Activated CD4-positive, alpha-beta memory T cell treated with anti-CD3 and anti-CD28 coated beads for 36 hours (primary cell): ENCODE data around the gene GOLGB1. TPM values are rescaled to one million over a fixed set of nuclear protein-coding genes. Genes with fewer than 3 reads are reported as not detected.
A peak's percentile ranks its signal among the peaks of the same experiment; 100 is the strongest.

Source experiments
- CTCF ChIA-PET: fragments of 350-600 bp; sonication (Branson Sonifier 250); formaldehyde crosslinking; loops from one replicate; lab custom pipeline; 2021; ENCODE audit warnings: antibody characterized with exemption, inconsistent platforms; lab: Charles Lee
- POLR2A ChIA-PET: fragments of 350-600 bp; sonication (Branson Sonifier 250); formaldehyde crosslinking; loops from one replicate; lab custom pipeline; 2021; ENCODE audit warnings: antibody characterized with exemption; lab: Charles Lee
- DNase-seq: peaks from one replicate; pipeline ENCODE4 v3.0.0-alpha.2; 2020
- H3K27ac Mint-ChIP-seq: one replicate; pipeline ENCODE4 v1.8.0; 2021; ENCODE audit warnings: mixed read lengths
- H3K27me3 Mint-ChIP-seq: one replicate; pipeline ENCODE4 v1.8.0; 2021; ENCODE audit warnings: mixed read lengths
- H3K36me3 Mint-ChIP-seq: one replicate; pipeline ENCODE4 v1.8.0; 2021; ENCODE audit warnings: mixed read lengths
- H3K4me1 Mint-ChIP-seq: one replicate; pipeline ENCODE4 v1.8.0; 2021; ENCODE audit warnings: low read depth, mixed read lengths
- H3K4me3 Mint-ChIP-seq: one replicate; pipeline ENCODE4 v1.8.0; 2021; ENCODE audit warnings: mild to moderate bottlenecking, mixed read lengths
- H3K9me3 Mint-ChIP-seq: one replicate; pipeline ENCODE4 v1.8.0; 2021; ENCODE audit warnings: mixed read lengths
- intact Hi-C: fragments of 100-400 bp; cut with micrococcal nuclease; formaldehyde crosslinking; loops from one replicate; pipeline ENCODE4 v1.15.1; 2023
- total RNA-seq, 2 experiments: library from RNA; stranded (reverse); gene quantifications; one replicate each; pipeline ENCODE4 v1.2.3, GENCODE V29; 2021

GOLGB1 gene
- total RNA-seq, 2 experiments from 2014 or later: 22.7 to 26.0 TPM

GRCh38 chr3:121649645-121650044 is 99.9 kb downstream of the GOLGB1 start:
- peaks cover 35% of the 10 kb centered on the region for H3K4me1 Mint-ChIP-seq
- CTCF ChIA-PET: no interaction called here
- intact Hi-C loops: no loop called here
- no peaks in the 10 kb centered on the region for H3K27me3 Mint-ChIP-seq
- POLR2A ChIA-PET: no interaction called here
- H3K36me3 Mint-ChIP-seq: peaks cover 49% of the 10 kb centered on the region
- H3K27ac Mint-ChIP-seq: no peak overlapping the region
- H3K9me3 Mint-ChIP-seq: no peaks in the 10 kb centered on the region
- H3K4me3 Mint-ChIP-seq: no peak overlapping the region
- no peak for DNase-seq

GRCh38 chr3:121648219-121648958 is 101.2 kb downstream of the GOLGB1 start:
- no peaks in the 10 kb centered on the region for H3K9me3 Mint-ChIP-seq
- no peak overlapping the region for H3K4me3 Mint-ChIP-seq
- ChIA-PET POLR2A (no interaction called here), CTCF (interaction anchor here (1.2 kb wide), 1 partner anchor 103 kb away, joined by 3 read pairs; the partner anchor contains the start of gene POLQ)
- no peak overlapping the region for H3K27ac Mint-ChIP-seq
- peaks cover 56% of the 10 kb centered on the region for H3K36me3 Mint-ChIP-seq
- no peak for DNase-seq
- no peaks in the 10 kb centered on the region for H3K27me3 Mint-ChIP-seq
- intact Hi-C loops: no loop called here
- peaks cover 24% of the 10 kb centered on the region for H3K4me1 Mint-ChIP-seq

- H3K4me1 Mint-ChIP-seq: peaks cover 18% of the 10 kb centered on the region
- no peaks in the 10 kb centered on the region for H3K27me3 Mint-ChIP-seq
- CTCF ChIA-PET: no interaction called here
- H3K4me3 Mint-ChIP-seq: no peak overlapping the region
- H3K9me3 Mint-ChIP-seq: no peaks in the 10 kb centered on the region
- intact Hi-C loops: no loop called here
- no peak overlapping the region for H3K27ac Mint-ChIP-seq
- POLR2A ChIA-PET: no interaction called here
- DNase-seq: no peak
- H3K36me3 Mint-ChIP-seq: peaks cover 56% of the 10 kb centered on the region
These were observed 104.5 kb downstream of the GOLGB1 start for GRCh38 chr3:121645054-121645453.

- no peak overlapping the region for H3K4me3 Mint-ChIP-seq
- H3K36me3 Mint-ChIP-seq: peaks cover 59% of the 10 kb centered on the region
- ChIA-PET CTCF (no interaction called here), POLR2A (no interaction called here)
- intact Hi-C loops: no loop called here
- H3K27me3 Mint-ChIP-seq: no peaks in the 10 kb centered on the region
- H3K9me3 Mint-ChIP-seq: no peaks in the 10 kb centered on the region
- peak overlapping the region; percentile 23 for H3K27ac Mint-ChIP-seq
- H3K4me1 Mint-ChIP-seq: peaks cover 15% of the 10 kb centered on the region
- no peak for DNase-seq
These were observed 106.8 kb downstream of the GOLGB1 start for GRCh38 chr3:121642601-121643314.

GRCh38 chr3:121641127-121641526 is 108.4 kb downstream of the GOLGB1 start:
- Mint-ChIP-seq H3K27ac (peak overlapping the region; percentile 20), H3K36me3 (peaks cover 66% of the 10 kb centered on the region), H3K4me1 (peaks cover 15% of the 10 kb centered on the region), H3K4me3 (no peak overlapping the region), H3K9me3 (no peaks in the 10 kb centered on the region), H3K27me3 (no peaks in the 10 kb centered on the region)
- POLR2A ChIA-PET: interaction anchor here (0.6 kb wide), 1 partner anchor 40 kb away, joined by 3 read pairs; no protein-coding TSS in a partner anchor
- DNase-seq: no peak
- CTCF ChIA-PET: no interaction called here
- intact Hi-C loops: no loop called here

- Mint-ChIP-seq H3K4me1 (peaks cover 15% of the 10 kb centered on the region), H3K27me3 (no peaks in the 10 kb centered on the region), H3K27ac (no peak overlapping the region), H3K9me3 (no peaks in the 10 kb centered on the region), H3K36me3 (peaks cover 66% of the 10 kb centered on the region), H3K4me3 (no peak overlapping the region)
- ChIA-PET CTCF (no interaction called here), POLR2A (interaction anchor here (0.7 to 0.9 kb wide), 2 partner anchors 23 to 1081 kb away, joined by 6 to 8 read pairs; partner anchors contain the start of gene HCLS1)
- DNase-seq: no peak
- intact Hi-C loops: no loop called here
These were observed 111.6 kb downstream of the GOLGB1 start for GRCh38 chr3:121637922-121638321.

- no peak for DNase-seq
- no peaks in the 10 kb centered on the region for H3K27me3 Mint-ChIP-seq
- H3K27ac Mint-ChIP-seq: no peak overlapping the region
- ChIA-PET POLR2A (interaction anchor here (0.7 to 1.1 kb wide), 2 partner anchors 27 to 155 kb away, joined by 3 read pairs; no protein-coding TSS in a partner anchor), CTCF (interaction anchor here (0.6 kb wide), 1 partner anchor 999 kb away, joined by 3 read pairs; no protein-coding TSS in a partner anchor)
- no peak overlapping the region for H3K4me3 Mint-ChIP-seq
- H3K9me3 Mint-ChIP-seq: no peaks in the 10 kb centered on the region
- intact Hi-C loops: no loop called here
- peaks cover 46% of the 10 kb centered on the region for H3K36me3 Mint-ChIP-seq
- H3K4me1 Mint-ChIP-seq: no peaks in the 10 kb centered on the region
These were observed 119.2 kb downstream of the GOLGB1 start for GRCh38 chr3:121630355-121630754.

GRCh38 chr3:121629601-121630000 is 119.9 kb downstream of the GOLGB1 start:
- Mint-ChIP-seq H3K4me3 (no peak overlapping the region), H3K36me3 (peaks cover 41% of the 10 kb centered on the region), H3K27me3 (no peaks in the 10 kb centered on the region), H3K9me3 (no peaks in the 10 kb centered on the region), H3K27ac (no peak overlapping the region), H3K4me1 (no peaks in the 10 kb centered on the region)
- DNase-seq: no peak
- intact Hi-C loops: no loop called here
- CTCF ChIA-PET: interaction anchor here (0.6 kb wide), 1 partner anchor 1000 kb away, joined by 3 read pairs; no protein-coding TSS in a partner anchor
- POLR2A ChIA-PET: no interaction called here

- CTCF ChIA-PET: no interaction called here
- no peak overlapping the region for H3K27ac Mint-ChIP-seq
- no peak for DNase-seq
- H3K36me3 Mint-ChIP-seq: peaks cover 29% of the 10 kb centered on the region
- H3K4me3 Mint-ChIP-seq: no peak overlapping the region
- H3K9me3 Mint-ChIP-seq: no peaks in the 10 kb centered on the region
- no peaks in the 10 kb centered on the region for H3K4me1 Mint-ChIP-seq
- POLR2A ChIA-PET: no interaction called here
- intact Hi-C loops: no loop called here
- H3K27me3 Mint-ChIP-seq: no peaks in the 10 kb centered on the region
These were observed 121.9 kb downstream of the GOLGB1 start for GRCh38 chr3:121627622-121628021.

GRCh38 chr3:121627211-121627610 is 122.3 kb downstream of the GOLGB1 start:
- Mint-ChIP-seq H3K4me3 (no peak overlapping the region), H3K27ac (no peak overlapping the region)
- intact Hi-C loops: no loop called here

GRCh38 chr3:121626495-121626894 is 123.0 kb downstream of the GOLGB1 start:
- no peaks in the 10 kb centered on the region for H3K27me3 Mint-ChIP-seq
- H3K4me1 Mint-ChIP-seq: no peaks in the 10 kb centered on the region
- intact Hi-C loops: no loop called here
- no peak for DNase-seq
- CTCF ChIA-PET: no interaction called here
- H3K36me3 Mint-ChIP-seq: peaks cover 20% of the 10 kb centered on the region
- no peak overlapping the region for H3K4me3 Mint-ChIP-seq
- no peak overlapping the region for H3K27ac Mint-ChIP-seq
- H3K9me3 Mint-ChIP-seq: no peaks in the 10 kb centered on the region
- POLR2A ChIA-PET: no interaction called here

More at GRCh38 chr3:121627211-121627610, 122.3 kb downstream of the GOLGB1 start:
- DNase-seq: no peak
- CTCF ChIA-PET: no interaction called here
- no peaks in the 10 kb centered on the region for H3K27me3 Mint-ChIP-seq
- POLR2A ChIA-PET: no interaction called here
- H3K36me3 Mint-ChIP-seq: peaks cover 26% of the 10 kb centered on the region
- no peaks in the 10 kb centered on the region for H3K9me3 Mint-ChIP-seq
- no peaks in the 10 kb centered on the region for H3K4me1 Mint-ChIP-seq

- peaks cover 5% of the 10 kb centered on the region for H3K36me3 Mint-ChIP-seq
- no peaks in the 10 kb centered on the region for H3K4me1 Mint-ChIP-seq
- intact Hi-C loops: no loop called here
- H3K27me3 Mint-ChIP-seq: no peaks in the 10 kb centered on the region
- H3K4me3 Mint-ChIP-seq: no peak overlapping the region
- no peaks in the 10 kb centered on the region for H3K9me3 Mint-ChIP-seq
- H3K27ac Mint-ChIP-seq: no peak overlapping the region
- CTCF ChIA-PET: no interaction called here
- POLR2A ChIA-PET: no interaction called here
- DNase-seq: no peak
These were observed 125.2 kb downstream of the GOLGB1 start for GRCh38 chr3:121624147-121624899.
